Putamen (tissue), 1 donor: Measurements from ENCODE around the gene BCAN.
A peak's percentile ranks its signal among the peaks of the same experiment; 100 is the strongest.

ENCODE experiments used
- DNase-seq: peaks from one replicate; pipeline ENCODE4 v3.0.0-alpha.2; 2016; ENCODE audit warnings: low spot score

The BCAN gene

DNA sequence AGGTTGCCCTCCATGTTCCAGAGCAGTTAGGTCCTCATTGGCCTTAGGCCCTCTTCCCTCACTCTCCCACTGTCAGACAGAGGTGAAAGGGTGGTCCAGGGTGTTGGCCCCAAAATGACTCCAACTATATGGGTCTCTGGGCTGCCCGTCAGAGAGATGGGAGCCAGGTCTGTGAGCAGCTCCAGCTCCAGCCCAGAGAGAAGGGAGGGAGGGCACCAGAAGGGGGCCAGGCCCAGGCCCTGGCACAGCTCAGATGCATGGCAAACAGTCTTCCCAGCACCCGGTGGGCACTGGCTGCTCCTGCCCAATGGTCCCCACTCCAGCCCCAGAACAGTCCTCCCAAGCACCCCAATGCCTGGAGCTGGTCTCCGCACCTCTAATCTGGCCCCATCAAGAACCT is 2.2 kb downstream of the BCAN start:
- no peak for DNase-seq

DNA sequence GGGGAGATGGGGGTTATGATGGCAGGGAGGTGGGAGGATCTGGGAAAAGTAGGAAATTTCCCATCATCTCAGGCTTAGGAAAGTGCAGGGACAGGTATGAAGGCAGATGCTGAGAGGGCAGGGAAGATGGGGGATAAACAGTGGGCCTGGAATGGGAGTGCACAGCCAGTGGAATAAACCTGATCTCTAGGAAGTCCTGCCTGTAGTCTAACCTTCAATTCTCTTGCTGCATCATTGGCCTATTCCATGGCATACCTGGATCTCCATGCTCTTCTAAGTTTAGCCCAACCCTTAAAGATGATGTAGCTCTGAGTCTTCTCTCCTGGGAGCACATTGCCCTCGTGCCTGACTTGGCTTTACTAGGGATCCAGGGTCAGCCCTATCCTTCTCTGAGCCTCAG is 2.7 kb downstream of the BCAN start:
- DNase-seq: no peak

DNA sequence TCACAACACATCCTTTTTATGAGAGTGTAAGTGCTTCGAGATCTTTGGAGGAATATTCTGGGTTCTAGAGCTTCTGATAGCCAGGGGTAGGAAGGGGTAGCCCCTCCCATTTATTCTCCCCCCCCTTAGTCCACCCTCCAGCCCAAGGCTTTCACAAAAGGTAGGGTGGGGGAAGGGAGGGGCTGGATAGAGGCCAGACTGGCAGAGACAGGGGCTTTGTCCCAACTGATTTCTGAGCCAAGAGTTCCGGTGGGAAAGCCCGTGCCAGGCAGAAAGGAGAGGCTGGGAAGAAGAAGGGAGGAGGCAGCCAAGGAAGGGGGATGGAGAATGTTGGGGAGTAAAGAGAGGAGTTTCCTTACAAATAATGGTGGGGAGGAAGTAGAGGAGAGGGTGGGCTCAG is 3.1 kb downstream of the BCAN start:
- DNase-seq: no peak

DNA sequence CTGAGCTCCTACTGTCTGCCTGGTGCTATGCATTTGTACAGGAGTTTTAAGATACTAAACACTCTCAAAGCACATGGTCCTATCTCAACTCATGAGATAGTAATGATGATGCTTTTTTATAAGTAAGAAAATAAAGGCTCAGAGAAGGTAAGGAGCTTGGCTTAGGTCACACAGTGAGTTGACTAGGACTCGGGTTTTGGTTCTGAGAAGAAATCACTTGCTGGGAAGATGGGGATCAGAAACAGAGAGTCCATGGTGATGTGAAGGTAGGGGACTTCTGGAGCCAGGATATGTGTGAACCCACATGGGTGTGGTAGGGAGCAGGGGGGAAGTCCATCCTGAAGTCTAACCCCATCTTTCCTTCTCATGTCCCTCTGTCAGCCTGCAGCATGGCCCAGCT is 3.7 kb downstream of the BCAN start:
- DNase-seq: no peak

DNA sequence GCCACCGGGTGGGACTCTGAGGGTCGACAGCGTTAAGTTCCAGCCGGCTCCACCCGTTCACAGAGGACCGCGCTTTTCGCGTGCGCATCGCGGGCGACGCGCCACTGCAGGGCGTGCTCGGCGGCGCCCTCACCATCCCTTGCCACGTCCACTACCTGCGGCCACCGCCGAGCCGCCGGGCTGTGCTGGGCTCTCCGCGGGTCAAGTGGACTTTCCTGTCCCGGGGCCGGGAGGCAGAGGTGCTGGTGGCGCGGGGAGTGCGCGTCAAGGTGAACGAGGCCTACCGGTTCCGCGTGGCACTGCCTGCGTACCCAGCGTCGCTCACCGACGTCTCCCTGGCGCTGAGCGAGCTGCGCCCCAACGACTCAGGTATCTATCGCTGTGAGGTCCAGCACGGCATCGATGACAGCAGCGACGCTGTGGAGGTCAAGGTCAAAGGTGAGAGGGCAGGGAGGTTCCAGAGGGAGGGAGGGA is 4.9 kb downstream of the BCAN start:
- DNase-seq: no peak

DNA sequence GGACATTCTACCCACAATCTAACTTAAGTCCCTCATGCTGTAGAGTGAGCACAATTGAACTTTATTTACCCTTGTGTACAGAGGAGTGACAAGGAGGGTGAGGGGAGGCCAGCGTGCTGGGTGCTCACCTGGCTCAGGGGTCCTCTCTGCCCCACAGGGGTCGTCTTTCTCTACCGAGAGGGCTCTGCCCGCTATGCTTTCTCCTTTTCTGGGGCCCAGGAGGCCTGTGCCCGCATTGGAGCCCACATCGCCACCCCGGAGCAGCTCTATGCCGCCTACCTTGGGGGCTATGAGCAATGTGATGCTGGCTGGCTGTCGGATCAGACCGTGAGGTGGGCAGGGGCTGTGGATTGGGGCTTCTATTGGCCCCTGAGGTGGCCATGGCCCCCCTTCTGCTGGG is 5.4 kb downstream of the BCAN start:
- DNase-seq: no peak

DNA sequence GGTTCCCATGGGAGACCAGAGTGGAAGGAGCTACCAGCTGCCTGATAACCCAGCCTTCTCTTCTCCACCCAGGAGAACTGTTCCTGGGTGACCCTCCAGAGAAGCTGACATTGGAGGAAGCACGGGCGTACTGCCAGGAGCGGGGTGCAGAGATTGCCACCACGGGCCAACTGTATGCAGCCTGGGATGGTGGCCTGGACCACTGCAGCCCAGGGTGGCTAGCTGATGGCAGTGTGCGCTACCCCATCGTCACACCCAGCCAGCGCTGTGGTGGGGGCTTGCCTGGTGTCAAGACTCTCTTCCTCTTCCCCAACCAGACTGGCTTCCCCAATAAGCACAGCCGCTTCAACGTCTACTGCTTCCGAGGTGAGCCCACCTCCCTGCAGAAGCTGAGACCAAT is 6.6 kb downstream of the BCAN start:
- no peak for DNase-seq

DNA sequence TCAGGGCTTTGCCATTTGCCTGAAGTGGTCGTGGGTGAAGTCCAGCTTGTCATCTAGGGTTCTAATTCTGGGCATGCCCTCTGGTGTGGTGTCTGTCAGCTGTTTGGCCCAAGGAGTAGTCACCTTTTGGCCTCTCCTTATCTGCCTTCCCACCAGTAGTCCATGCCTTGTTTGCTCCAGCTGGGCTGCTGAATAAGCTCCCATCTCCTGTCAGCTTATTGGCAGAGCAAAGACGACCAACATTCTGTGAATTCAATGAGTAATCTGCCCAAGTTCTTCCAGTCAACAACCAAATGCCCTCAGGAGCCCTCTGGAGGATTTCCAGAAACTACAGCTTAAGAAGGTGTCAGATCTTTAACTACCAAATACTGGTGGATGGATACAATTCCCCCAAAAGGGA is 7.0 kb downstream of the BCAN start:
- no peak for DNase-seq

DNA sequence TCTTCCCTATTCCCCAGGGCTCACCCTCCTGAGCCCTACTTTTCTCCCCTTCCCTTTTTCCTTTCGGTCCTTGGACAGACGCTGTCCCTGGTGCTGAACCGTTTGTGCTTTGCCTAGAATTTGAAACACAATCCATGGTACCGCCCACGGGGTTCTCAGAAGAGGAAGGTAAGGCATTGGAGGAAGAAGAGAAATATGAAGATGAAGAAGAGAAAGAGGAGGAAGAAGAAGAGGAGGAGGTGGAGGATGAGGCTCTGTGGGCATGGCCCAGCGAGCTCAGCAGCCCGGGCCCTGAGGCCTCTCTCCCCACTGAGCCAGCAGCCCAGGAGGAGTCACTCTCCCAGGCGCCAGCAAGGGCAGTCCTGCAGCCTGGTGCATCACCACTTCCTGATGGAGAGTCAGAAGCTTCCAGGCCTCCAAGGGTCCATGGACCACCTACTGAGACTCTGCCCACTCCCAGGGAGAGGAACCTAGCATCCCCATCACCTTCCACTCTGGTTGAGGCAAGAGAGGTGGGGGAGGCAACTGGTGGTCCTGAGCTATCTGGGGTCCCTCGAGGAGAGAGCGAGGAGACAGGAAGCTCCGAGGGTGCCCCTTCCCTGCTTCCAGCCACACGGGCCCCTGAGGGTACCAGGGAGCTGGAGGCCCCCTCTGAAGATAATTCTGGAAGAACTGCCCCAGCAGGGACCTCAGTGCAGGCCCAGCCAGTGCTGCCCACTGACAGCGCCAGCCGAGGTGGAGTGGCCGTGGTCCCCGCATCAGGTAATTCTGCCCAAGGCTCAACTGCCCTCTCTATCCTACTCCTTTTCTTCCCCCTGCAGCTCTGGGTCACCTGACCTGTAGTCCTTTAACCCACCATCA is 10.4 kb downstream of the BCAN start:
- no peak for DNase-seq

DNA sequence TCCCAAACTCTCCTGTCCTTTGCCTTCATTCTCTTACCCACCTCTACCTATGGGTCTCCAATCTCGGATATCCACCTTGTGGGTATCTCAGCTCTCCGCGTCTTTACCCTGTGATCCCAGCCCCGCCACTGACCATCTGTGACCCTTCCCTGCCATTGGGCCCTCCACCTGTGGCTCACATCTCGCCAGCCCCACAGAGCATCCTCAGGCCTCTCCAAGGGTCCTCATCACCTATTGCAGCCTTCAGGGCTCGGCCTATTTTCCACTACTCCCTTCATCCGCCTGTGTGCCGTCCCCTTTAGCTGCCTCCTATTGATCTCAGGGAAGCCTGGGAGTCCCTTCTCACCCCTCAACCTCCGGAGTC is 11.1 kb downstream of the BCAN start:
- DNase-seq: no peak

DNA sequence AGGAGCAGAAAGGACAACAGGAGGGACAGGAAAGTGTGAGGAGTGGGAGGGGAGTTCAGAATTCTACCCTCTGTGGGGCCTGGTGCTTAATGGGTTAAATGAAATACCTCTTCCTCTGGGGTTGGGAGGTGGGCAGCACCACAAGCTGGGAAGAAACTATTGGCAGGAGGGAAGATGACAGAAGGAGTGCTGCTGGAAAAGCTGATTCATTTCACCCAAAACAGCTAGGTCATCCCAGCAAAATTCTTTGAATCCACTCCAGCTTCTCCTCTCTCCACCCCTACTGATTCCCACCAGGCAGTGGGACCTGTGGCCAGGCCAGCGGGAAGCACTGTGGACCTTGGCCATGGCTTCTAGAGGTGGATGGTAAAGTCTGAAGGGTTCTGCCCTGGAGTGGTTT is 12.8 kb downstream of the BCAN start:
- no peak for DNase-seq

DNA sequence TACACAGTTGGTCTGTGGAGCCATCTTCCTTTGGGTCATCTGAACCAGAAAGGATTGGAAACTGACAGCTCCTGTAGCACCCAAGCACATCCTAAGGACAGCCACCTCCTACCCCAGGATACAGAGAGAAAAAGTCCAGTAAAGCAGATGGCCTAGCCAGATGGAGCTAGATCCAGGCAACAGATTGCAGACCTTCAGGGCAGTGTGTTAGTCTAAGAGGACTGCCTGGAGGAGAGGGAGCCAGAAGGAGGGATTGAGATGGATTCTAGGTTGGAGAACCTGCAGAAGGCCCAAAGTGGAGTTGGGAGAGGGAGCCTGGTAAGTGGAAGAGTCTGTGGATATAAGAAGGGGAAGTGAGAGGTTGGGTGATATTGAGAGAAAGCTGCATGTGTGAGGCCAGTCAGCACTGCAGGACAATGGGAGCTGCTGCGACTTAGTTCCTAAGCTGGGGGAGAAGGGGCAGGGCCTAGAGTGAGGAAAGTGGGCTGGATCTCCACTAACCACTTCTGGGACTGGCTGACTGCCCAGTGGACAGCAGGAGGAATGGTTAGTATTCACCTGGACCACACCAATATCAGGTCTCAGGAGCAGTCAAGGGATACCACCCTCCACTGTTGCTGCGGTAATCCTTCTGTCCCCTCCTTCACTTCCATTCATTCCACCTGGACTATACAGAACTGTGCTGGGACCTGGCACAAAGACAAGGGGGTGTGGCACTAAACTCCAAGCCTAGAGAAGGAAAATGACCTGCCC is 13.4 kb downstream of the BCAN start:
- DNase-seq: no peak

DNA sequence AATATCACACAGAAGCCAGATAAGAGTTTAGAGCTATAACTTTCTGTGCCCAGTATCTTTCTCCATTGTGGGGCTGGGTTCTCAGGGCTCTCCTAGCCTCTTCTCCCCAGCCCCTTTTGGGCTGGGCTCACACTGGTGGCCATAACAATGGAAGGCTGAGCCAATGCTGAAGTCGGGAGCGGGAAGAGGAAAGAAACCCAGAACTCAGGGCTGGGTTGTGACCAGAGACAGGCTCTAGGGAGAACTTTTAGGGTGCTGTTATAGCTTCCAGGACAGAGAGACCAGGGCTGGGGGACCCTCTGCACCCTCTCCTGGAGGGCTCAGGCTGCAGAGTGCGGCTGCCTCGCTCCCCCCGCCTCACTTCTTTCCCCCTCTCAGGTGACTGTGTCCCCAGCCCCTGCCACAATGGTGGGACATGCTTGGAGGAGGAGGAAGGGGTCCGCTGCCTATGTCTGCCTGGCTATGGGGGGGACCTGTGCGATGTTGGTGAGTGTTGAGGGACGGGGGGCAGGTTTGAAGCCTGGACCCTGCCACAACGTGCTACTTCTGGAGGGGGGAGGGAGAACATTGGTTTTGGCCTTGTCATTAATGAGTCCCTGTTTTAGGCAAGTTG is 14.1 kb downstream of the BCAN start:
- DNase-seq: no peak

DNA sequence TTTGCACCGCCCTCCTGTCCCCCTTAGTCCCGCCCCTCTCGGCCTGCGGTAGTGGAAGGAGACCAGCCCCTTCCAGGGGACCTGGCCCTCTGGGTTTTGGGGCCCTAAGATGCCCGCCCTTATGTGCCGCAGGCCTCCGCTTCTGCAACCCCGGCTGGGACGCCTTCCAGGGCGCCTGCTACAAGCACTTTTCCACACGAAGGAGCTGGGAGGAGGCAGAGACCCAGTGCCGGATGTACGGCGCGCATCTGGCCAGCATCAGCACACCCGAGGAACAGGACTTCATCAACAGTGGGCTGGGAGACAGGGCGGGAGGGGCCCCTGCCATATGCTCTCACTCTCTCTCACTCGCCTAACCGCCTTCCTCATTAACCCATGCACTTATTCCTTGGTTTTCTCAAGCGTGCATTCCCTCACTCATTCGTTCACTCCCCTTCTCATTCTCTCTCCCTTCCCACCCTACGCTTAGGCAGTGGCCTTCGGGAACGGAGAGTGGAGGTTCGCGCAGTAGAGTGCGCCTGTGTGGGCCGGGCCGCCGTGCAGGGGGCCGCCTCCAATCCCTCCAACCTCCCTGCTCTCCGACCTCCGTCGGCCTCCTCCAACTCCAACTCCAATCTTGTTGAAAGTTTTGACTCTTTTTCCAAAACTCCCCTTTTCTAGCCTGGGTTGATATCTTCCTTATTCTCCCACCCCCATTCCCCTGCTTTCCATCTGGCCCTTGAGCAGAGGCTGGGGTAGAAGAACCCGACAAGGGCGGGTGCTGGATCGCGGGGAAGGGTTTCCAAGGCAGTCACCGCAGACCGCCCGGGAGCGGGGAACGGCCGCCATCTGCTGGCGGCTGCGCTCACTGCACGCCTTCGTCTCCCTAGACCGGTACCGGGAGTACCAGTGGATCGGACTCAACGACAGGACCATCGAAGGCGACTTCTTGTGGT is 15.2 kb downstream of the BCAN start:
- peak; percentile 70 for DNase-seq

DNA sequence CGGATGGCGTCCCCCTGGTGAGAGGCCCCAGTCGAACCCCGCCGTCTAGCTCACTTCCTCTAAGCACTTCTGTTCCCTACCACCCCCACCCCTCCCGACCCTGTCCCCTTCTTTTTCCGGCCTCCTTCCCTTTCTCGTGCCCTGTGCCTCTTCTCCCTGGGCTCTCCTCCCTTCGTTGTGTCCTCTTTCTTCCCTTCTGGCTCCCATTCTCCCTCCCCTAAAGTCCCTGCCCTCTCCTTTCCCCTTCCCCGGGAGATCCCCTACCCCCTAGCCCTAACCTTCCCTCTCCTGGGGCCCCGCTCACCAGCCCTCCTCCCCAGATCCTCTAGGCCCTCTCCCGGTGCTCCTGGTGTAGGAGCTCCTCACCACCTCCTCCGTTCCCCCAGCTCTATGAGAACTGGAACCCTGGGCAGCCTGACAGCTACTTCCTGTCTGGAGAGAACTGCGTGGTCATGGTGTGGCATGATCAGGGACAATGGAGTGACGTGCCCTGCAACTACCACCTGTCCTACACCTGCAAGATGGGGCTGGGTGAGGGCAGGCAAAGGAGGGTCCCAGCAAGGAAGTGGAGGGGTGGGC is 15.9 kb downstream of the BCAN start:
- DNase-seq: no peak

DNA sequence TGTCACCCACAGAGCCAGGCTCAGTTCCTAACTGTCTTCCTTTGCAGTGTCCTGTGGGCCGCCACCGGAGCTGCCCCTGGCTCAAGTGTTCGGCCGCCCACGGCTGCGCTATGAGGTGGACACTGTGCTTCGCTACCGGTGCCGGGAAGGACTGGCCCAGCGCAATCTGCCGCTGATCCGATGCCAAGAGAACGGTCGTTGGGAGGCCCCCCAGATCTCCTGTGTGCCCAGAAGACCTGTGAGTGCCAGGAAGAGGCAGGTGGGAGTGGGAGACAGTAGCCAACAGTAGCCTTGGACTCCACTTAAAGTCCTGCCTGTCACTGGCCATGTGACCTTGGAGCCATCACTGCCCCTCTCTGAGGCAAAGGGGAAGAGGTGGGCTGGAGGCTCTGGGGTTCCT is 16.6 kb downstream of the BCAN start:
- no peak for DNase-seq

DNA sequence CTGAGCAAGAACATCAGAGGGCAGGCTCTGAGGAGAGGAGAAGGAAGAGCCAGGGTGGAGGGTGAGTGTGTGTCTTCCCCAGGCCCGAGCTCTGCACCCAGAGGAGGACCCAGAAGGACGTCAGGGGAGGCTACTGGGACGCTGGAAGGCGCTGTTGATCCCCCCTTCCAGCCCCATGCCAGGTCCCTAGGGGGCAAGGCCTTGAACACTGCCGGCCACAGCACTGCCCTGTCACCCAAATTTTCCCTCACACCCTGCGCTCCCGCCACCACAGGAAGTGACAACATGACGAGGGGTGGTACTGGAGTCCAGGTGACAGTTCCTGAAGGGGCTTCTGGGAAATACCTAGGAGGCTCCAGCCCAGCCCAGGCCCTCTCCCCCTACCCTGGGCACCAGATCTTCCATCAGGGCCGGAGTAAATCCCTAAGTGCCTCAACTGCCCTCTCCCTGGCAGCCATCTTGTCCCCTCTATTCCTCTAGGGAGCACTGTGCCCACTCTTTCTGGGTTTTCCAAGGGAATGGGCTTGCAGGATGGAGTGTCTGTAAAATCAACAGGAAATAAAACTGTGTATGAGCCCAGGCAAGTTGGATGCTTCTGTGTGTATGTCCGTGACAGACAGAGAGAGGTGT is 17.1 kb downstream of the BCAN start:
- DNase-seq: no peak

DNA sequence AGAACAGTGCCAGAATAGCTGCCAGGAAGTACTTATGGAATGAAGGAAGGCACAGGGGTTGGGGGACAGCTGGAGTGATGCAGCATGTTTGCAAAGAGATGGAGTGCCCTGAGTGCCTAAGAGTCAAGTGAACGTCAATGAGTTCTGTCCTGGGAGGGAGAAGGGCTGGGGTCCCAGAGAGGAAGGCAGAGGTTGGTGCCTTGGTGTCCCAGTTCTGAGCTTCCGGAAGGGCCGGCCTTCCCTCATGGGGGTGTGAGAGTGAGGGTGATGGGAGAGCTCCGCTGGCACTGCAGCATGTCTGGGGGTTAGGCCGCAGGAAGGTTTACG is 17.7 kb downstream of the BCAN start:
- DNase-seq: no peak

DNA sequence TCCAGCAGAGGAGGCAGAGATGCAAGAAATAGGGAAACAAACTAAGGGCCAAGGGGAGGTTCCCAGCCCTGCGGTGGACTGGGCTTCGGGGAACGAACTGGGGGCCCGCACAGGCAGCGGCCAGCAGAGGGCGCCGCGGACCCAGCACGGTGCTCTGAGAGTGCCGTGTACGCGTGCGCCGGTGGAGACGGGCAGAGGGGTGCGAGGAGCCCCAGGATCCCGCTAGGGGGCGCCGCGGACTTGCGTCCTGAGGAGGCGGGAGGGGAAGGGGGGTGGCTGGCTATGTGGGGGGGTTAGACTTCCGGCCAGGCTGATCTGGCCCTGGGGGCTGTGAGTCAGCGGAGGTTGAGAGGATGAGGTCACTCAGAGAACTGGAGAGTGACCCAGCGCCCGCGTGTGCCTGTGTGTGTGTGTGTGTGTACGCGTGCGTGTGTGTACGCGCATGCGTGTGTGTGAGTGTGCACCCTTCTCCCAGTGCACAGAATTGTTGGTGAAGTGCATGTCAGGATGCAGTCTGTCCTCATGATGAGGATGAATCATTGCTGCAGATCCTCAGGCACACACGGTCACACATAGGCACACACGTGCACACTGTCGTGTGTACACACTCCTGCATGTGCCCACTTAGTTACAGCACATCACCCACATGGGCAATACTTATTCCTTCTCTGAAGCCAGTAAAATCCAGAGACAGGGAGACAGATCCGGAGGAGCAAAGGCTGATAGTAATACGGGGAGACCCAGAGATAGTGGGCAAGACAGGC is 18.3 kb downstream of the BCAN start:
- peak; percentile 94 for DNase-seq

DNA sequence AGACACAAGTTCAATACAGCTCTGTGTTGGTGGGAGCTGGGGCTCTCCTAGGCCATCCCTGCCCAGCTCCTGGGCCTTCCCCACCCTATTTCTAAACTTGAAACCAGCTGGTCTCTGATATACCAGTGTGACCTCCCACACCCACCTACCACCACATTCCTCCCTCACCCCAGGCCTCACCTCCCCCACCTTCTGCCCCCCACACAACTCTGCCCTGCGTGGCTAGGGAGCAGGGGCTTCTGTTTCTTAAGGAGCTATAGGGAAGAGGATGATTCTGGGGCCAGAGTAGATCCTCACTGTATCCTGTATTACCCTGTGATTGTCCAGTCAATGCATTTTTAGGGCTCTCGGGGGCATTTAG is 18.8 kb downstream of the BCAN start:
- DNase-seq: no peak
